GM19099 (cell line): ENCODE results near the gene TAF1B.

Experiments
- POLR2A ChIP-seq: IDR thresholded peaks from 3 replicates; pipeline ENCODE4 v1.6.1; 2011; ENCODE audit warnings: low read depth; ENCODE audit not compliant: insufficient read length; ENCODE audit errors: extremely low read depth

The TAF1B gene

DNA sequence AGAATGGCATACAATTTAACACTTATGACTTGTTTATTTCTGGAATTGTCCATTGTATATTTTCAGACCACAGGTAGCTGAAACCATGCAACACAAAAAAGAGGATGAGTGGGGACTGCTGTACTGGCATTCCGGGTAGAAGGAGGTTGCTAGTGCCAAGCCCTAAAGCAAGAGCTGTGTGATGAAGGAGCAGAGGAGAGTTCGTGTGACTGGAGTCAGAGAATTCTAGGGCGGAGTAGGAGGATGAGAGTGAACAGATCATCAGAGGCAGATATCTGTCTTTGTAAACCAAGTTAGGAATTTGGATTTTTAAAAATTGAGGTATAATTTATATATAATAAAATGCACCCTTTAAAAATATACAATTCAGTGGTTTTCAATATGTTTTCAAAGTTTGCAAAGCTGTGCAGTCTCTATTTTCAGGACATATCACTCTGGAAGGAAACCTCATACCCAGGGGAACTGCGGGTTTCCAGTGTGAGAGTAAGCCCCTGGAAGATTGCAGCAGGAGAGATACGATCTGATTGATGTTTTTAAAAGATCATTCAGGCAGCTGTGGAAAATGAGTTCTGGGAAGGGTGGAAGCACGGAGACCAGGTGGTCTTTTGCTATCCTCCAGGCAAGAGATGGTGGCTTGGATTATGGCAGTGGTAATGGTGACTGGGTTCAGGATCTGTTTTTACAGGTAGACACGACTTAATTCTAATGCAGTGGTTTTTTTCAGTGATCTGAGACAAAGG is 36.4 kb downstream of the TAF1B start:
- no peak for TF ChIP-seq POLR2A

DNA sequence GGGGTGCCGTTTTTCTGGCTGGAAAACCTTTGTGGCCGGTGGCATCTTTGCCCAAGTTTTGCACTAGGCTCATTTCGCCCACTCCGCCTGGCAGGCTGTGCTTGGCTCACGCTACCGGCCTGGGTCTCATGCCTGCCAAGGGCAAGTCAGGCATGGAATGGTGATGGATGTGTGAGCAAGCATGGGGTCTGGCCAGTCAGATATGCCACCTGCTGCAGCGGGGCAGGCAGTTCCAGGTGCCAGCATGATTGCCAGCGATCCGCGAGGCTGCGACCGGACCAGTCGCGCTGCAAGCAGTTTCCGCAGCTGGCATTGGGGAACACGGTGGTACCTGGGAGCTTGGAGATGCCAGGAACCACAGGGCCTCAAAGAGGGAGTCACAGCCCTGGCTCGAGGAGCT is 40.6 kb downstream of the TAF1B start:
- TF ChIP-seq POLR2A = no peak

DNA sequence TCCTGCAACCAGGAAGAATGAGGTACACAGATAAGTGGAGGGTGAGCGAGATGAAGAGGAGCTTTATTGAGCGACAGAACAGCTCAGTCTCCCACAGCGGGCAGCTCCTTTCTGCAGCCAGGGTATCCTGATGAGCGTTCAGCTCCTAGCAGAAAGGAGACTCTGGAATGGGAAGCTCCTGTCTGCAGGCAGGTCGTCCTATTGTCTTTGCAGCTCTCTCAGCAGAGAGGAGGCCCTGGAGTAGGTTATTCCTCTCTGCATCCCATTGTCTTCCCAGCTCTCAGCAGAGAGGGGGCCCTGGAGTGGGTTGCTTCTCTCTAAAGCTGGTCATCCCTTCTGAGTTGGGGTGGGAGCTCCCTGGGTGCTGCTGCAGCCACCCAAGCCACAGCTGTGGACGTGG is 41.2 kb downstream of the TAF1B start:
- no peak for TF ChIP-seq POLR2A

DNA sequence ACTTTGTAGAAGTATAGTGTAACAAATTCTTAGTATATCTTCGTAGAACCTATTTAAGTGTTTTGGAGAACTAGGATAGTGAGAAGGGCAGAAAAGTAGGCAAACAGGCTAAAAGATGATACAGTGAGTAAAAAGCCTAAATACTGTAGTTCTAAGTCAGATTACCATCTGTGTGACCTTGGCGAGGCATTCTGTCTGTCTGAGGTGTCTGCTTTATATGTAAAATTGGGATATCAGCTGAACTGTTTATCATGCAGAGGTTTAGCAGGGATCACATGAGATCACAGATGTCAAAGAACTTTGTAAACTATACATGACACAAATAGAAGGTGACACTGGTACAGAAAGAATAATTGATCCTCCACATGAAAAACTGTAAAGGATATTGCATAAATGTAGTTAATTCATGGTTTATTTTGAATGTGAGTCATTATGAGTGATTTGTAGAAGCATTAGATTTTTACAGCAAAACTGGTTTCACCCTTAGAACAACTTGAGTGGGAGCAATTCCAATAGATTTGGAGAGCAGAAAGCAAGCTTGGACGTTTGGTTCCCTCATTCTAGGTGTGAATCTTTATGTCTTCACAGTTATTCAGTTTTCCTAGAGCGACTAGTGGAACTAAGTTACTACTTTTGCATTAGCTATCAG is 41.9 kb downstream of the TAF1B start:
- no peak for TF ChIP-seq POLR2A

DNA sequence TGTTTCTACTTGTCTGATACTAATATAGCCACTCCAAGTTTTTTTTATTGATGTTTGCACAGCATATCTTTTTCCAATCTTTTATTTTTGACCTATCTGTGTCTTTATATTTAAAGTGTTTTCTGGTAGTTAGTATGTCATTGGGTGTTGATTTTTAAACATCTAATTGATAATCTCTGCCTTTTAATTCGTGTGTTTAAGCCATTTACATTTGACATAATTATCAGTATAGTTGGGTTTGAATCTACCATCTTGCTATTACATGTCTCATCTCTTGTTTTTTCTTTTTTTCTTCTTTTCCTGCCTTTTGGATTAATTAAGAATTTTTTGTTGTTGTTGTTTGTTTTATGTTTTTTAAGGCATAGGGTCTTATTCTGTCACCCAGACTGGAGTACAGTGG is 44.2 kb downstream of the TAF1B start:
- TF ChIP-seq POLR2A = no peak

DNA sequence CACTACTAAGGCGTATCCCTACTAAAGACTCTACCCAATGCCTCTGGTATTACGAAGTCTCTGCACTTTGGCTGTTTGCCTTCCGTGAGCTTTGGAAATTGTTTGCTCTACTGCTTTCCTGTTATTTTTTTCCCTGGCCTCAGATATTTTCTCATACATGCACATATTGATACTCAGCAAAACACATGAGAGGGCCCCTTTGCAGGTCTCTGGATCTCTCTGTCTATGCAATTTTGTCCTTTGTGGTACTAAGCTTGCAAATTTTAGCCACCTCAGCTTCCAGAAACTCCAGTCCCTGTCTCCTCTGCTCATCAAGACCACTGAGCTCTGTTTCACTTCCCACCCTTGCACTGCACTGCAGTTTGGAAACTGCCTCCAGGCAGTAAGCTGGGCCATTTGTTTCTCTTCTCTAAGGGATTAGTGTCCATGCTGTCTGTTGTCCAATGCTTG is 46.6 kb downstream of the TAF1B start:
- TF ChIP-seq POLR2A = no peak

DNA sequence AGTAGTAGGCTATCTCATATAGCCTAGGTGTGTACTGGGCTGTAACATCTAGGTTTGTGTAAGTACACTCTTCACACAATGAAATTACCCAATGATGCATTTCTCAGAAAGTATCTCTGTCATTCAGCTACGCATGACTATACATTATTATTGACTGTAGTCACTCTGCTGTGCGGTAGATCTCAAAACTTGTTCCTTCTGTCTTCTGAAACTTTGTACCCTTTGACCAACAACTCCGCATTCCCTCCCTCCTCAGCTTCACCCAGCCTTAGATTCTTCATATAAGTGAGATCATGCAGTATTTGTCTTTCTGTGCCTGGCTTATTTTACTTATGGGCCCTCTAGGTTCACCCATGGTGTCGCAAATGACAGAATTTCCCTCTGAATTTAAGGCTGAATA is 49.0 kb downstream of the TAF1B start:
- no peak for TF ChIP-seq POLR2A

DNA sequence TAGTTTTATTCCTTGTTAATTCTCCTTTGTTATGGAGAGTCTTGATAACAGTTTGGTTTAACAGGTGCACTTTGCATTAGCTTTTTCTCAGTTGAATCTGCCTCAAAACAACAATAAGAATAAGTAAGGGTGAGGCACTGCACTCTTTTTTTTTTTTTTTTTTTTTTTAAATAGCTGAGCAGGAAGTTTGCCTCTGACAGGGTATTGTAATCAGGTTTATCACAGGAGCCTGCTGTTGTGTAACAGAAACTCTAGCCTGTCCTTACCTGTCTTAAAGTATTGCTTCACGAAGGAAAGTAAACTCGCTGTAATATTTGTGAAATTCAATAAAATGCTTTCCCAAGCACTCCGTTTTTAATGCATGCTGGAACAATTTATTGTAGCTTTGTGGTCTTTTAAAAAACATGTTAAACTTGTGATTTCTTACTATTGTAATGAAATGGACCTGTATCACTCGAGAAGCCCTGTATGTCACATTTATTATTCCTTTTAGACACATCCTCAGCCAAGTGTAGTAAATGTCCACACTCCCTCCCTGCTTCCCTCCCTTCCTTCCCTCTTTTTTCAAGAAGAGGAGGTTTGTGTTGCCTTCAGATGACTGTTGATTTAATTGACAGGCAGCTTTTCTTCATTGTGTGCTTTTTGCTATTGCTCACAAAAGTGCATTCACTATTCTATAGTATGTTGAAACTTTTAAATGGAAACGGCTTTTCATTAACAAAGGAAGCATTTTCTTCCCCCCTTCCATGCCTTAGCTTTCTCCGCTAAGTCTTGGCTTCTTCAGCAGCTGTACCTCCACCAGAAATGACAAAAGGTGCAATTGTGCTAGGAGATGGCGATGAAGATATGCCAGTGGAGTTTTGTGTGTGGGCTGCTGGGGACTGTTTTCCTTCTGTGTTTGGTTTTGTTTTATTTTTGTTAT is 52.7 kb downstream of the TAF1B start:
- TF ChIP-seq POLR2A = no peak

DNA sequence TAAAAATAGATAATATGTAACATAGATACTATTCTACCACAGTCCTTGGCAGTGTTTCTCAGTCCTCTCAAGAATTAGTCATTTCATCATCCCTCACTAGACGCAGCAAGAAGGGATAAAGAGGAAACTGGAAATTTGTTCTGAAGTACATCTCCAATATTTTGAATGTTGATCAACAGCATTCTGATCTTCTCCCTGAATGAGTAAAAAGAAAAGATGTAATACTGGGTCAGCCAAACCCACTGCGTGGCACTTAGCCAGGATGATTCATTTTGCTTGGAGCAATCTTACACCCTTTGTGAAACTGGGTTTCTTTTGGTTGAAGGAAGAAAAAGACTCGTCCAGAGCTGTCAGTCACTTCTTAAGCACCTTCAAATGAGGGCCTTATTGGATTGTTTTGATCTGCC is 54.1 kb downstream of the TAF1B start:
- no peak for TF ChIP-seq POLR2A

DNA sequence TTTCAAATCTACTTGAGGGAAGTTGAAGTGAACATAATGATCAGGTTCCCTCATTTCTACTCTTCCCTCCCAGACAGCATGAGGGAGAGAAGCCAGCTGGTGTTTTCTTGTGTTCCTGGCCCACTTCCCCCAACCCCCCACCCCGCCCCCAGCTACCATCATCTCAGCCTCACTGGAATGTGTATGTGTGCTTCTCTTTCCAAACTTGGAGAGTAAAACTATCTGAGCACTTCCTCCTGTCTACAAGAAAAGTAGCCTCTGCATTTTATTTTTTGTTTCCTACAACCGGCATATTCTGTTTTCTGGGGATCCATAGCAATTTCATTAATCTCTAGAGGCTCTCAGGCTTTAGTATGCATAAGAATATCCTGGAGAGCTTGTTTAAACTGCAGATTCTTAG is 54.6 kb downstream of the TAF1B start:
- no peak for TF ChIP-seq POLR2A

DNA sequence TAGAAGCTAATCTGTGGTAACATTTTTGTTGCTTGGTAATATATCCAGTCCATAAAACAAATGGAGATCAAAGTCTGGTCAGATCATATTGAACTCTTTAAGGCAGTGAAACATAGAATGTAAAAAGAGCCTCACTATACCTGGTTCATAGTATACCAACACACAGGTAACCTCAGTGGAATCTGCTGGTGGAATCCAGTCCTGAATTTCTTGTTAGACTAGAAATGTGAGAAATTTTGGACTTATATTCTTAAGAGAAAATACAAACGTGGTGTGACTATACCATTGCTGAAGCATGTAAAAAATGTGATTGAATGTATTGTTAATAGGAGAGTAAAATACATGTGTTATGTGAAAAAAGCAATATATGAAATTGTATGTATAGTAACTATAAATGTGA is 62.1 kb downstream of the TAF1B start:
- no peak for TF ChIP-seq POLR2A

DNA sequence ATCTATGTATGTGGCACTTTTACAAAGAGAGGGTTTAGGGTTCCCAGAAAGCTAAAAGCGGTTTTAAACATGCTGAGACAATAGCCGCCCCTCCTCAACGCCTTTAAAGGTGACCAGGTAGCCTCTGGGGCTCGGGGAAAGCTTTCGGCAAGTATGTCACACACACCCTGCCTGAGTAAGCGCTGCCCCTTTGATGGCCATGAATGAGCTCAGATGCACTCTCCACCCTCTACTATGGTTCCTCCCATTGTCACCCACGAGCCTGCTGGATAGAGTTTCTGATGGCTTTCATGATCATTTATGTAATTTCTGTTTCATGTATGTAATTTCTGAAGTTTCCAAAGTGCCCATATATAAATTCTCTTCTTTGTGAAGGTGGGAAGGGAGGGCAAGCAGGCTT is 64.1 kb downstream of the TAF1B start:
- no peak for TF ChIP-seq POLR2A

DNA sequence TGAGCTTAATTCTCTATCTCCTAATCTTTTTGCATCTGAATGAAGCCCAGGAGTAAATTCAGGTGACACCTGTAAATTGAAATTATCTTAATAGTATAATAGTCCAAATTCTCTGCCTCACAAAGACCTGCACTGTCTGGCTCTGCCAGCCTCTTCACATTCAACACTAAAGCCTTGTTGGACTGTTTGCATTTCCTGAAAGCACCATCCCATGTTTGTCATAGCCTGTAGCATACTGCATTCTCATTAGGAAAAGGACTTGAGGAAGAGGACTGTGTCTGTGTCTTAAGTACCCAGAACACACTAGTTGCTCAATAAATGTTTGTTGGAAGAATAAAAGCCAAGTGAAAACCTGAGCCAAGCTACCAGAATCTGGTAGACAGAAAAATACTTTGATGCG is 65.4 kb downstream of the TAF1B start:
- TF ChIP-seq POLR2A = no peak

DNA sequence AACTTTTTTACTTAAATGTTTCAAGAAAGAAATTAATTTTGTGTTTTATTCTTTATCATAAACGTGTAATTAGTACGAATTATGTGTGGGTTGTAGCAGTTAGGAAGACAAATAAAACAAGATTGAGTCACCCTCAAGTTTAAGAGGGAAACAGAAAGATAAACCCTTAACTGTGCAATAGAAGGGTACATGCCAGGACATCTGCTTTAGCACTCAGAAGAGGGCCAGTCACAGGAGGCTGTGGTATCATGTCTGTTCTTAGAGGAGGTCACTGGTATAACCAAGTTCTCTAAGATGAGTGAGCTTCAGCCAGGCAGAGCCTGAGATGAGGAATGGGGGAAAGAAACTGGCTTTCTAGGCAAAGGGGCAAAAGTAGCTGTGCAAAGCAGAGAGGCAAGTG is 65.8 kb downstream of the TAF1B start:
- no peak for TF ChIP-seq POLR2A

DNA sequence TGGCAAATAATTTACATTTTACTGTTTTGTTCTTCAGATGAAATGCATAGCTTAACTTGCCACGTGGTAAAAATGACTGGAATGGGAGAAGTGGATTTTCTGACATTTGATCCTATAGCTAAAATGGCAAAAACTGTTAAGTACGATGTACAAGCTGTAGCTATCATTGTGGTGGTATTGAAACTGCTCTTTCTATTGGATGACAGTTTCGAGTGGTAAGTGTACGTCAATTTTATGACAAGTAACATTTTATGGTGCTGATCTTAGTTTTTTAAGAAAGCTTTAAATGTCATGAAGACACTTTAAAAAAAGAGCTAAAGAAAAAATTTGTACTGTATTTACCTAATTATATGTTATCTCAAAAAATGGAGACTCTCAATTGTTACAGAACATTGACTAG is 67.4 kb downstream of the TAF1B start:
- no peak for TF ChIP-seq POLR2A
